ENCODE measurements around the gene KLHL6. TPM values are rescaled to one million over a fixed set of nuclear protein-coding genes. Genes with fewer than 3 reads are reported as not detected.

KLHL6 gene
- total and polyA plus RNA-seq, 2 of the 13 experiments (the other 11 are each of a cell fraction or from before 2014, with no cell fraction given): not detected

- TF ChIP-seq ZNF546 (CRISPR knock-in tag; conservative IDR thresholded peaks at IDR 0.05) (no peak), ZNF24 (IDR thresholded peaks at IDR 0.05) (peak; percentile 52; the same call in 1 of the 2 replicates), NR2F6 (IDR thresholded peaks at IDR 0.05) (peak; percentile 53; the same call in 1 of the 2 replicates), NR2F6 (CRISPR knock-in tag; IDR thresholded peaks at IDR 0.05) (no peak), SAP130 (CRISPR knock-in tag; IDR thresholded peaks at IDR 0.05; ENCODE audit: low read depth) (peak; percentile 17; the same call in 1 of the 2 replicates), PAXIP1 (CRISPR knock-in tag; conservative IDR thresholded peaks at IDR 0.05) (0 out of 2 replicates have a peak, but pooled peaks have one; percentile 29), ZEB1 (IDR thresholded peaks at IDR 0.05; ENCODE audit: insufficient replicate concordance, low read depth) (no peak), FOSL2 (CRISPR knock-in tag; IDR thresholded peaks at IDR 0.05) (peak; percentile 36; the same call in 1 of the 2 replicates), ARID5B (CRISPR knock-in tag; IDR thresholded peaks at IDR 0.05) (peak; percentile 33; the same call in 1 of the 2 replicates), ELF3 (CRISPR knock-in tag; IDR thresholded peaks at IDR 0.05) (peak; percentile 75), SMAD3 (CRISPR knock-in tag; IDR thresholded peaks at IDR 0.05) (no peak), HOXA9 (CRISPR knock-in tag; IDR thresholded peaks at IDR 0.05; ENCODE audit: borderline replicate concordance) (no peak), SOX6 (IDR thresholded peaks at IDR 0.05) (no peak), SOX6 (CRISPR knock-in tag; IDR thresholded peaks at IDR 0.05) (peak; percentile 39; the same call in 1 of the 2 replicates), RARA (CRISPR knock-in tag; IDR thresholded peaks at IDR 0.05) (peak; percentile 30; the same call in 1 of the 2 replicates), ZNF562 (CRISPR knock-in tag; IDR thresholded peaks at IDR 0.05; ENCODE audit: borderline replicate concordance) (0 out of 2 replicates have a peak, but pooled peaks have one; percentile 66), NR2F1 (CRISPR knock-in tag; IDR thresholded peaks at IDR 0.05) (peak in 1 of 2 experiments; percentile 44; a peak in 2 of 4 replicates)
Measured at GRCh38 chr3:183443395-183444385, 111.8 kb downstream of the KLHL6 start (continued).

Data from HepG2 (cell line).